D721Med (cell line): ENCODE results near the gene OTULINL.

Experiments used
- DNase-seq: peaks from one replicate; pipeline ENCODE4 v3.0.0; 2011; ENCODE audit warnings: low spot score; ENCODE audit not compliant: insufficient read length
- FAIRE-seq: peaks from 2 replicates; lab custom pipeline; 2011; peaks lifted over from hg19 to GRCh38; lab: Jason Lieb, UNC
- TF ChIP-seq, protein P1 (sequence below): IDR thresholded peaks from 2 replicates; pipeline ENCODE4 v1.5.1; 2012; ENCODE audit warnings: mild to moderate bottlenecking, control low read depth; ENCODE audit not compliant: insufficient read depth; ENCODE audit errors: missing control alignments

OTULINL gene

DNA sequence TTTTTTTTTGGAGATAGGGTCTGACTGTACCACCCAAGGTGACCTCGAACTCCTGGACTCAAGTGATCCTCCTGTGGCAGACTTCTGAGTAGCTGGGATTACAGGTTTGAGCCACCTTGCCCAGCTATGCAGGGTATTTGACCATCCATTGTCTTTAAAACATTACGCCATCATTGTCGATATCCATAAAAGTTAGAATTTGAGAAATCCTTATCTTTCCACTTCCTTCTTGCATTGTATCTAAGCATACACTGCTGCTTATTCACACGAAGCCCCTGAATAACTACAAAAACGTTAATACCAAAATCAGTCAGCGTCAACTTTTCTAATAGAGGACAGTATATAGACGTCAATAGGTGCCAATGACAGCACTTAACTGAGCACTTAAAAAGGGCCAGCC, 5.4 kb upstream of the OTULINL start:
- TF ChIP-seq, protein P1, sequence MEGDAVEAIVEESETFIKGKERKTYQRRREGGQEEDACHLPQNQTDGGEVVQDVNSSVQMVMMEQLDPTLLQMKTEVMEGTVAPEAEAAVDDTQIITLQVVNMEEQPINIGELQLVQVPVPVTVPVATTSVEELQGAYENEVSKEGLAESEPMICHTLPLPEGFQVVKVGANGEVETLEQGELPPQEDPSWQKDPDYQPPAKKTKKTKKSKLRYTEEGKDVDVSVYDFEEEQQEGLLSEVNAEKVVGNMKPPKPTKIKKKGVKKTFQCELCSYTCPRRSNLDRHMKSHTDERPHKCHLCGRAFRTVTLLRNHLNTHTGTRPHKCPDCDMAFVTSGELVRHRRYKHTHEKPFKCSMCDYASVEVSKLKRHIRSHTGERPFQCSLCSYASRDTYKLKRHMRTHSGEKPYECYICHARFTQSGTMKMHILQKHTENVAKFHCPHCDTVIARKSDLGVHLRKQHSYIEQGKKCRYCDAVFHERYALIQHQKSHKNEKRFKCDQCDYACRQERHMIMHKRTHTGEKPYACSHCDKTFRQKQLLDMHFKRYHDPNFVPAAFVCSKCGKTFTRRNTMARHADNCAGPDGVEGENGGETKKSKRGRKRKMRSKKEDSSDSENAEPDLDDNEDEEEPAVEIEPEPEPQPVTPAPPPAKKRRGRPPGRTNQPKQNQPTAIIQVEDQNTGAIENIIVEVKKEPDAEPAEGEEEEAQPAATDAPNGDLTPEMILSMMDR: no peak
- DNase-seq (no peak), FAIRE-seq (no peak)

DNA sequence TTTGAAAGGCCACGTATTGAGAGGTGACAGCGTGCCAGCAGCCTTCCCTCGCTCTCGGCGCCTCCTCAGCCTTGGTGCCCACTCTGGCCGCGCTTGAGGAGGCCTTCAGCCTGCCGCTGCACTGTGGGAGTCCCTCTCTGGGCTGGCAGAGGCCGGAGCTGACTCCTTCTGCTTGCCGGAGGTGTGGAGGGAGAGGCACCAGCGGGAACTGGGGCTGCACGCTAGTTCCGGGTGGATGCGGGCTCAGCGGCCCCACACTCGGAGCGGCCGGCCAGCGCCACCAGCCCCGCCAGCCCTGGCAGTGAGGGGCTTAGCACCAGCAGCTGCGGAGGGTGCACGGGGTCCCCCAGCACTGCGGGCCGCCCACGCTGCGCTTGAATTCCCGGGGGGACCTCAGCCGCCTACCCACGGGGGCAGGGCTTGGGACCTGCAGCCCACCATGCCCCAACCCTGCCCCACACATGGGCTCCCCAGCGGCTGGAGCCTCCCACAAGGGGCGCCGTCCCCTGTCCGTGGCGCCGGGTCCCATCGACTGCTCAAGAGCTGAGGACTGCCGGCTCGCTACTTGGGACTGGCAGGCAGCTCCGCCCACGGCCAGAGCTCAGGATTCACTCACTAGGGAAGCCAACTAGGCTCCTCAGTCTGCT, 4.4 kb upstream of the OTULINL start:
- FAIRE-seq: no peak
- DNase-seq: no peak
- TF ChIP-seq, protein P1: no peak

DNA sequence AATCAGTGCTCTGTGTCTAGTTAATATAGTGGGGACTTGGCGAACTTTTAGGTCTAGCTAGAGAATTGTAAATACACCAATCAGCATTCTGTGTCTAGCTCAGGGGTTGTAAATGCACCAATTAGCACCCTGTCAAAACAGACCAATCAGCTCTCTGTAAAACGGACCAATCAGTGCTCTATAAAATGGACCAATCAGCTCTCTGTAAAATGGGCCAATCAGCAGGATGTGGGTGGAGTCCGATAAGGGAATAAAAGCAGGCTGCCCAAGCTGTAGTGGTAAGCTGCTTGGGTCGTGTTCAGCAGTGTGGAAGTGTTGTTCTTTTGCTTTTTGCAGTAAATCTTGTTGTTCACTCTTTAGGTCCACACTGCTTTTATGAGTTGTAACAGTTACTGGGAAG, 3.6 kb upstream of the OTULINL start:
- no peak for FAIRE-seq
- no peak for DNase-seq
- TF ChIP-seq, protein P1: no peak

DNA sequence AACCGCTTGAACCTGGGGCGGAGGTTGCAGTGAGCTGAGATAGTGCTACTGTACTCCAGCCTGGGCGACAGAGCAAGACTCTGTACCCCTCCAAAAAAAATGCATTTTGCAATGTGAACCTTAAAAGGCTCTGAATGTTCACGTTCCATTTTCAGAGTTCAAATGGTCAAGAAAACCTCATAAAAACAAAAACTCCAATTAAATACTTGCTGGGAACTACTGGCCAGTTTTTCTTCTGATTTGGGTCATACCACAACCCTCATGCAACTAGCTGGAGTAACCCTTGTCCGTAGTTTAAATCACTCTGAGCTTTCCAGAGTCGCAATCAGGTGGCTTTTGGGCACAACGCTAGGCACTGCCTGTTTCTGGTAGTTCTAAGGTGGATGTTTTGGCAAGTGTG, 2.3 kb upstream of the OTULINL start:
- FAIRE-seq (no peak), DNase-seq (no peak)
- TF ChIP-seq, protein P1: no peak

DNA sequence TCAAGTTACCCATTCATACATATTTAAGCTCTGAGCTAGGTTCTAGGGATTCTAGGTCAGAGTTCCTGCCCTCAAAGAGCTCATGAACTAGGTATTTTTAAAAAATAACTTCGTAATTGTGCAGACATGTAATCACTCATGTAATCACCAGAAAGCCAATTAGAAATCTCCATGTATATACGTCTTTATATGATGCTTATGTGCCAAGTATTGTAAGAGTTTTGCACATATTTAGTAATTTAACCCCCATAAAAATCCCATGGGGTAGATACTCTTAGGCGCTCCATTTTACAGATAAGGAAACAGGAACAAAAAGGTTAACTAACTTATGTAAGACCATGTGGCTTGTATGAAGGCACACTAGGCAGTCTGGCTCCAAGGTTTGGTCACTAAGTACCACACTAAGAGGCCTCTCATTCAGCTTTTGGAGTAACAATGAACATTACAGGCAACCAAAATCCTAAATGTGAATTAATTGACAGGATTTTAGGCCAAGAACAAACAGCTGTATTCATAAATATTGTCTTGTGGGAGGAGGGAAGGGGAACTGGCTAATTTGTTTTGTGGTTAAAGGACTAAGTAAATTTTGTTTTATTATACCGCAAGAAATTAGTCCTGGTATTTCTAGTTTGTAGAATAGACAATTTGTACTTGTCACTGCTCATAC, 1.7 kb upstream of the OTULINL start:
- TF ChIP-seq, protein P1: no peak
- FAIRE-seq (no peak), DNase-seq (no peak)

DNA sequence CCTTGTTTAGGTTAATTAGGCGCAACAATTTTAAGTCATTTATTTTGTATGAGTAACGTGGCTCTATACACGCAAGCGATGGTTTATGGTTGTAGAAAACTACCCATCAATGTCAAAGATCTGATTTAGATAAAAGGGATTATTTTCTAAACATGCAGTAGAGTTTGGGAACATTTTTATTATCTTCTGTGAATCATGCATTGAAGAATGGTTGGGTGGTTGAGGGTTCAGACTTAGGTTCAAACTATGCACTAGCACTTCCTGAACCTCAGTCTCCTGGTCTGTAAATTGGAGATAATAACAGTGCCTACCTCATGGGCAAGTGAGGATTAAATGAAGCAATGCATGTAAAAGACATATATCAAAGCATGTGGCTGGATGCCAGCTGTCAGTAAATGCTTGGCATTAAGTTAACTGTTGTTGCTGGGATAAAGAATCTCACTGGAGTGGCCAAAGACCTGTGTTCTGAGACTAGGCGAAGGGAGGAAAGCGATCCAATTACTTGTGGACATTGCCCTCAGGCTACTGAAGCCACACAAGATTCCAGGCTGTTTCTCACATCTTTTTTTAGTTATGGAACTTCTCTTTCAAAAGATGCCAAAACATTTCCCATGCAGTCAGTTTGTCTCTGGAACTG, 1.1 kb upstream of the OTULINL start:
- DNase-seq (no peak), FAIRE-seq (no peak)
- TF ChIP-seq, protein P1: no peak
